ENCODE results near the gene ZP1.
"Not testable (repeated sequence)": the region's sequence is repeated elsewhere in the genome, so short reads cannot be mapped to it uniquely, and the experiment has no call there.

ZP1 gene

GRCh38 chr11:60905551-60906113, 38.3 kb downstream of the ZP1 start:
- DNase-seq (ENCODE audit: low read depth), result peak; percentile 87

GRCh38 chr11:60906132-60906972, 39.0 kb downstream of the ZP1 start, which contains the start of gene PRPF19:
Gene PRPF19, minus strand, starts transcription at chr11:60906585. Its CDS starts 203 bp downstream, at chr11:60906382.
- peak; percentile 92 for DNase-seq (ENCODE audit: low read depth)
- TF ChIP-seq CTCF (conservative IDR thresholded peaks at IDR 0.05; ENCODE audit: control insufficient read depth, insufficient read depth, low read depth, low read length), result no peak
- peak within 1 kb of the TSS; percentile 75 for H3K4me3 ChIP-seq (ENCODE audit: control insufficient read depth, low read depth, low read length)

More at GRCh38 chr11:60905551-60906113, 38.3 kb downstream of the ZP1 start:
- TF ChIP-seq CTCF (conservative IDR thresholded peaks at IDR 0.05; ENCODE audit: control insufficient read depth, insufficient read depth, low read depth, low read length), result no peak
- peak overlapping the region; percentile 75 for H3K4me3 ChIP-seq (ENCODE audit: control insufficient read depth, low read depth, low read length)

- no peak for DNase-seq (ENCODE audit: low read depth)
- H3K4me3 ChIP-seq (ENCODE audit: control insufficient read depth, low read depth, low read length), result no peak overlapping the region
- no peak for TF ChIP-seq CTCF (conservative IDR thresholded peaks at IDR 0.05; ENCODE audit: control insufficient read depth, insufficient read depth, low read depth, low read length)
These were observed 41.5 kb downstream of the ZP1 start for GRCh38 chr11:60908803-60909202.

GRCh38 chr11:60909680-60910280, 42.4 kb downstream of the ZP1 start:
- not testable (repeated sequence) for DNase-seq (ENCODE audit: low read depth)

GRCh38 chr11:60910281-60910687, 42.9 kb downstream of the ZP1 start:
- TF ChIP-seq CTCF (conservative IDR thresholded peaks at IDR 0.05; ENCODE audit: control insufficient read depth, insufficient read depth, low read depth, low read length), result no peak
- H3K4me3 ChIP-seq (ENCODE audit: control insufficient read depth, low read depth, low read length), result no peak overlapping the region
- no peak for DNase-seq (ENCODE audit: low read depth)

More at GRCh38 chr11:60909680-60910280, 42.4 kb downstream of the ZP1 start:
- not testable (repeated sequence) for H3K4me3 ChIP-seq (ENCODE audit: control insufficient read depth, low read depth, low read length)

GRCh38 chr11:60910711-60911380, 43.5 kb downstream of the ZP1 start:
- TF ChIP-seq CTCF (conservative IDR thresholded peaks at IDR 0.05; ENCODE audit: control insufficient read depth, insufficient read depth, low read depth, low read length), result no peak
- no peak for DNase-seq (ENCODE audit: low read depth)
- no peak overlapping the region for H3K4me3 ChIP-seq (ENCODE audit: control insufficient read depth, low read depth, low read length)

Data from fibroblast of mammary gland (primary cell).